SU-DHL-6 (cell line): ENCODE data around the gene LECT2.

Experiments
- CTCF ChIP-seq: fragments of 200-600 bp; sonication (generic); IDR thresholded peaks from one replicate; pipeline ENCODE4 v1.5.1; 2017; ENCODE audit warnings: antibody characterized with exemption, mild to moderate bottlenecking, low read length, moderate library complexity; ENCODE audit not compliant: insufficient read depth, poor library complexity, severe bottlenecking
- EZH2phosphoT487 ChIP-seq: fragments of 200-600 bp; sonication (generic), shearing (Covaris generic); conservative IDR thresholded peaks from 2 replicates; pipeline ENCODE4 v1.6.1; 2018; ENCODE audit warnings: mild to moderate bottlenecking, antibody characterized with exemption, low read length, moderate library complexity, mixed read lengths

- TF ChIP-seq CTCF: no peak
- TF ChIP-seq EZH2phosphoT487: no peak
These were observed 4.2 kb downstream of the LECT2 start for GRCh38 chr5:135950611-135951010.
